ENCODE measurements around the gene TMEM178B.
"Not testable (repeated sequence)": the region's sequence is repeated elsewhere in the genome, so short reads cannot be mapped to it uniquely, and the experiment has no call there.

The TMEM178B gene

GRCh38 chr7:141397236-141398163, 323.6 kb downstream of the TMEM178B start:
- no peak for FAIRE-seq

GRCh38 chr7:141400356-141400755, 326.5 kb downstream of the TMEM178B start:
- FAIRE-seq, result no peak

- FAIRE-seq, result no peak
These were observed 328.6 kb downstream of the TMEM178B start for GRCh38 chr7:141402277-141402996.

- not testable (repeated sequence) for FAIRE-seq
These were observed 330.0 kb downstream of the TMEM178B start for GRCh38 chr7:141403846-141404245.

GRCh38 chr7:141406347-141406746, 332.5 kb downstream of the TMEM178B start:
- no peak for FAIRE-seq

GRCh38 chr7:141407893-141408292, 334.0 kb downstream of the TMEM178B start:
- no peak for FAIRE-seq

- FAIRE-seq, result no peak
These were observed 334.6 kb downstream of the TMEM178B start for GRCh38 chr7:141408440-141408839.

- no peak for FAIRE-seq
These were observed 335.4 kb downstream of the TMEM178B start for GRCh38 chr7:141409219-141409618.

- FAIRE-seq, result no peak
These were observed 336.0 kb downstream of the TMEM178B start for GRCh38 chr7:141409801-141410329.

- no peak for FAIRE-seq
These were observed 336.6 kb downstream of the TMEM178B start for GRCh38 chr7:141410353-141411000.

GRCh38 chr7:141411133-141411532, 337.3 kb downstream of the TMEM178B start:
- FAIRE-seq, result no peak

- FAIRE-seq, result no peak
These were observed 342.1 kb downstream of the TMEM178B start for GRCh38 chr7:141415999-141416398.

- no peak for FAIRE-seq
These were observed 342.9 kb downstream of the TMEM178B start for GRCh38 chr7:141416650-141417270.

- no peak for FAIRE-seq
These were observed 343.6 kb downstream of the TMEM178B start for GRCh38 chr7:141417506-141417905.

- FAIRE-seq, result no peak
These were observed 344.2 kb downstream of the TMEM178B start for GRCh38 chr7:141418066-141418465.

- no peak for FAIRE-seq
These were observed 347.4 kb downstream of the TMEM178B start for GRCh38 chr7:141421306-141421705.

GRCh38 chr7:141427134-141427533, 353.3 kb downstream of the TMEM178B start:
- no peak for FAIRE-seq

- FAIRE-seq, result no peak
These were observed 356.7 kb downstream of the TMEM178B start for GRCh38 chr7:141430455-141431139.

GRCh38 chr7:141431140-141431479, 357.2 kb downstream of the TMEM178B start:
- FAIRE-seq, result no peak

GRCh38 chr7:141431711-141432110, 357.8 kb downstream of the TMEM178B start:
- no peak for FAIRE-seq

GRCh38 chr7:141433698-141434097, 359.8 kb downstream of the TMEM178B start:
- FAIRE-seq, result no peak

- FAIRE-seq, result no peak
These were observed 362.3 kb downstream of the TMEM178B start for GRCh38 chr7:141436139-141436538.
